Keratinocyte (primary cell): Measurements from ENCODE around the gene IRF8. TPM values are rescaled to one million over a fixed set of nuclear protein-coding genes. Genes with fewer than 3 reads are reported as not detected.

Source experiments
- DNase-seq: peaks from one replicate; pipeline ENCODE4 v3.0.0-alpha.2; 2011; ENCODE audit warnings: low read depth, missing footprints, low spot score
- FAIRE-seq: peaks from 2 replicates; lab custom pipeline; 2011; peaks lifted over from hg19 to GRCh38; lab: Jason Lieb, UNC
- H2AFZ ChIP-seq: 2 replicates; pipeline ENCODE4 v1.6.0; 2012; ENCODE audit warnings: low read length, control low read depth, inconsistent platforms; ENCODE audit not compliant: control insufficient read depth
- H3K27ac ChIP-seq: 2 replicates; pipeline ENCODE4 v1.5.1; 2011; ENCODE audit warnings: low read length; ENCODE audit not compliant: control insufficient read depth, insufficient read depth
- H3K27me3 ChIP-seq: 3 replicates; pipeline ENCODE4 v1.6.0; 2011; ENCODE audit warnings: low read length; ENCODE audit not compliant: control insufficient read depth, insufficient read depth; ENCODE audit errors: extremely low read depth
- H3K36me3 ChIP-seq, 2 experiments: 2 replicates in 1 of 2; 3 replicates in 1 of 2; pipeline ENCODE4 v1.5.1; 2011; ENCODE audit warnings: low read length in 2 of 2, mild to moderate bottlenecking in 1 of 2; ENCODE audit not compliant: control insufficient read depth in 2 of 2, insufficient read depth in 2 of 2; ENCODE audit errors: extremely low read depth in 1 of 2
- H3K4me1 ChIP-seq: 3 replicates; pipeline ENCODE4 v1.5.1; 2011; ENCODE audit warnings: low read length; ENCODE audit not compliant: control insufficient read depth, insufficient read depth; ENCODE audit errors: extremely low read depth
- H3K4me2 ChIP-seq: 3 replicates; pipeline ENCODE4 v1.6.0; 2011; ENCODE audit warnings: low read depth, low read length; ENCODE audit not compliant: control insufficient read depth, insufficient read depth; ENCODE audit errors: extremely low read depth
- H3K4me3 ChIP-seq, 3 experiments: fragments of 200-600 bp in 1 of 3; sonication (generic) in 1 of 3; 2 replicates in 2 of 3; 3 replicates in 1 of 3; pipeline ENCODE4 v1.5.1; 2011 to 2016; ENCODE audit warnings: low read length in 3 of 3, mild to moderate bottlenecking in 3 of 3, control low read depth in 2 of 3, inconsistent platforms in 1 of 3, low read depth in 1 of 3, mixed read lengths in 1 of 3, mixed run types in 1 of 3, moderate library complexity in 1 of 3; ENCODE audit not compliant: control insufficient read depth in 2 of 3, insufficient read depth in 2 of 3; ENCODE audit errors: extremely low read depth in 1 of 3
- H3K79me2 ChIP-seq: 2 replicates; pipeline ENCODE4 v1.6.0; 2012; ENCODE audit warnings: low read length; ENCODE audit not compliant: control insufficient read depth, insufficient read depth
- H3K9ac ChIP-seq: 3 replicates; pipeline ENCODE4 v1.6.0; 2011; ENCODE audit warnings: low read length; ENCODE audit not compliant: control insufficient read depth, insufficient read depth; ENCODE audit errors: extremely low read depth
- H3K9me1 ChIP-seq: 3 replicates; pipeline ENCODE4 v1.6.0; 2011; ENCODE audit warnings: low read length; ENCODE audit not compliant: control insufficient read depth, insufficient read depth; ENCODE audit errors: extremely low read depth
- H3K9me3 ChIP-seq: 2 replicates; pipeline ENCODE4 v1.5.1; 2012; ENCODE audit warnings: low read depth, low read length; ENCODE audit not compliant: control insufficient read depth
- H4K20me1 ChIP-seq: 3 replicates; pipeline ENCODE4 v1.6.0; 2011; ENCODE audit warnings: low read length; ENCODE audit not compliant: control insufficient read depth, insufficient read depth; ENCODE audit errors: extremely low read depth
- EZH2 ChIP-seq: IDR thresholded peaks from one replicate; pipeline ENCODE4 v1.6.1; 2012; ENCODE audit warnings: inconsistent platforms, mild to moderate bottlenecking, low read length, moderate library complexity
- dilution Hi-C: fragments of 300-500 bp; cut with MboI; formaldehyde crosslinking; loops from one replicate; pipeline ENCODE4 v1.7.0; 2020; ENCODE audit warnings: low sequenced_read_pairs; ENCODE audit not compliant: extremely low pct_ligation_motif_present
- polyA plus RNA-seq, 5 experiments: library from polyadenylated mRNA; depleted of rRNA in 3 of 5; stranded (reverse) in 3 of 5; stranded (forward) in 1 of 5; unstranded in 1 of 5; fragments of >200 nt; gene quantifications; 1 replicate in 1 of 5; 2 replicates in 3 of 5; 3 replicates in 1 of 5; pipeline versions ENCODE4 v1.2.1 to v1.2.3, GENCODE V29; 2011 to 2012; ENCODE audit warnings: missing spikeins in 2 of 5, low read depth in 1 of 5, low replicate concordance in 1 of 5
- TF ChIP-seq, protein P1 (sequence below), 3 experiments: IDR thresholded peaks in 1 of 3; conservative IDR thresholded peaks in 1 of 3; optimal IDR thresholded peaks in 1 of 3; 2 replicates in 2 of 3; 3 replicates in 1 of 3; pipeline versions ENCODE3 to v1.5.1; 2011; ENCODE audit warnings: low read length in 3 of 3, mild to moderate bottlenecking in 3 of 3, moderate library complexity in 2 of 3, control low read depth in 1 of 3, inconsistent platforms in 1 of 3; ENCODE audit not compliant: insufficient read depth in 2 of 3; ENCODE audit errors: extremely low read depth in 1 of 3

IRF8 gene
- polyA plus RNA-seq, 1 donor (not counting 4 experiments of a cell fraction or from before 2014, with no cell fraction given), result not detected

GRCh38 chr16:85901773-85902365 lies 2.9 kb downstream of the IRF8 start:
- no peak for FAIRE-seq
- TF ChIP-seq EZH2, result no peak
- dilution Hi-C loops, result no loop called here
- H3K4me2 ChIP-seq, result no peak overlapping the region
- DNase-seq, result no peak
- H3K9me3 ChIP-seq, result no peaks in the 10 kb centered on the region
- H3K4me1 ChIP-seq, result no peaks in the 10 kb centered on the region
- no peaks in the 10 kb centered on the region for H4K20me1 ChIP-seq
- no peak overlapping the region for H3K4me3 ChIP-seq
- H3K9me1 ChIP-seq, result no peaks in the 10 kb centered on the region
- no peak overlapping the region for H2AFZ ChIP-seq
- no peaks in the 10 kb centered on the region for H3K79me2 ChIP-seq
- no peak overlapping the region for H3K9ac ChIP-seq
- peaks cover 43% of the 10 kb centered on the region for H3K27me3 ChIP-seq
- H3K27ac ChIP-seq, result no peak overlapping the region
- no peaks in the 10 kb centered on the region for H3K36me3 ChIP-seq

DNA sequence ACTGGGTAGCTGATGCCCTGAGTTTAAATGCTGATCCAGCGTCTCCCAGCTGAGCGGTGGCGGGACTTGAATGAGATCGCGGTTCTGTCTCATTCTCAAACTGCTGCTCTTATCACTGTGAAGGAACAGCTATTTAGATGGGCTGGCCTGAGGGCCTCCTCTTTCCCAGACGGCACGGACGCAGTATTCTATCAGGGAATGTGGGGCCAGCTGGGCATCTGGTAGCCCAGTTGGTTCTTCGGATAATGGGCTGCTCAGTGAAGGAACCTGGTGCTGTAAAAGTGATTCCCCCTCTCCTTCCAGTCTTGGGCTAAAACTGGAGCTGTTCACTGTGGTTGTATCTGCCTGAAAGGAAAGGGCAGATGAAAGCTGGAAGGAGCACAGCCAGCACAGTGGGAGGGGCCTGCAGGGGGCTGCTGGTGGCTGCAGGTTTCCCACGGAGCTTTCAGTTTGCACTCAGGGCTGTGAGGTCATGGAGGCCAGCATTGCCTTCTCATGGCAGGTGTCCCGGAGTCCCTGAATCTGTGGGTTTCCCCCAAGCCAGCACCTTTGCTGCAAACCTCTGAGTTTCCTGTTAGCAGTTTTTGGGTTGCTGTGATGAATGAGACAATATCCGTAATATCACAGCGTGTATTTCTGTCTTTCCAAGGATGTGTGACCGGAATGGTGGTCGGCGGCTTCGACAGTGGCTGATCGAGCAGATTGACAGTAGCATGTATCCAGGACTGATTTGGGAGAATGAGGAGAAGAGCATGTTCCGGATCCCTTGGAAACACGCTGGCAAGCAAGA lies 3.6 kb downstream of the IRF8 start:
- Histone ChIP-seq H2AFZ (no peak overlapping the region), H3K9ac (no peak overlapping the region), H3K4me3 (no peak overlapping the region), H3K27ac (no peak overlapping the region), H3K4me2 (no peak overlapping the region), H3K9me3 (no peaks in the 10 kb centered on the region), H3K4me1 (no peaks in the 10 kb centered on the region), H3K9me1 (no peaks in the 10 kb centered on the region), H3K27me3 (peaks cover 36% of the 10 kb centered on the region), H4K20me1 (no peaks in the 10 kb centered on the region), H3K36me3 (no peaks in the 10 kb centered on the region), H3K79me2 (no peaks in the 10 kb centered on the region)
- no peak for FAIRE-seq
- DNase-seq, result no peak
- TF ChIP-seq, protein P1, sequence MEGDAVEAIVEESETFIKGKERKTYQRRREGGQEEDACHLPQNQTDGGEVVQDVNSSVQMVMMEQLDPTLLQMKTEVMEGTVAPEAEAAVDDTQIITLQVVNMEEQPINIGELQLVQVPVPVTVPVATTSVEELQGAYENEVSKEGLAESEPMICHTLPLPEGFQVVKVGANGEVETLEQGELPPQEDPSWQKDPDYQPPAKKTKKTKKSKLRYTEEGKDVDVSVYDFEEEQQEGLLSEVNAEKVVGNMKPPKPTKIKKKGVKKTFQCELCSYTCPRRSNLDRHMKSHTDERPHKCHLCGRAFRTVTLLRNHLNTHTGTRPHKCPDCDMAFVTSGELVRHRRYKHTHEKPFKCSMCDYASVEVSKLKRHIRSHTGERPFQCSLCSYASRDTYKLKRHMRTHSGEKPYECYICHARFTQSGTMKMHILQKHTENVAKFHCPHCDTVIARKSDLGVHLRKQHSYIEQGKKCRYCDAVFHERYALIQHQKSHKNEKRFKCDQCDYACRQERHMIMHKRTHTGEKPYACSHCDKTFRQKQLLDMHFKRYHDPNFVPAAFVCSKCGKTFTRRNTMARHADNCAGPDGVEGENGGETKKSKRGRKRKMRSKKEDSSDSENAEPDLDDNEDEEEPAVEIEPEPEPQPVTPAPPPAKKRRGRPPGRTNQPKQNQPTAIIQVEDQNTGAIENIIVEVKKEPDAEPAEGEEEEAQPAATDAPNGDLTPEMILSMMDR (optimal IDR thresholded peaks at IDR 0.05 in 1 of 3, IDR thresholded peaks at IDR 0.05 in 1 of 3, conservative IDR thresholded peaks at IDR 0.05 in 1 of 3; ENCODE audit: extremely low read depth in 1 of 3, insufficient read depth in 2 of 3, low read length in 3 of 3), result no peak
- no peak for TF ChIP-seq EZH2
- dilution Hi-C loops, result no loop called here
